GM15510 (cell line): ENCODE results near the gene YAF2.
A peak's percentile ranks its signal among the peaks of the same experiment; 100 is the strongest.

Experiments
- POLR2A ChIP-seq: IDR thresholded peaks from 3 replicates; pipeline ENCODE4 v1.6.1; 2011; ENCODE audit warnings: borderline replicate concordance; ENCODE audit not compliant: insufficient read length; ENCODE audit errors: extremely low read depth

Gene YAF2

DNA sequence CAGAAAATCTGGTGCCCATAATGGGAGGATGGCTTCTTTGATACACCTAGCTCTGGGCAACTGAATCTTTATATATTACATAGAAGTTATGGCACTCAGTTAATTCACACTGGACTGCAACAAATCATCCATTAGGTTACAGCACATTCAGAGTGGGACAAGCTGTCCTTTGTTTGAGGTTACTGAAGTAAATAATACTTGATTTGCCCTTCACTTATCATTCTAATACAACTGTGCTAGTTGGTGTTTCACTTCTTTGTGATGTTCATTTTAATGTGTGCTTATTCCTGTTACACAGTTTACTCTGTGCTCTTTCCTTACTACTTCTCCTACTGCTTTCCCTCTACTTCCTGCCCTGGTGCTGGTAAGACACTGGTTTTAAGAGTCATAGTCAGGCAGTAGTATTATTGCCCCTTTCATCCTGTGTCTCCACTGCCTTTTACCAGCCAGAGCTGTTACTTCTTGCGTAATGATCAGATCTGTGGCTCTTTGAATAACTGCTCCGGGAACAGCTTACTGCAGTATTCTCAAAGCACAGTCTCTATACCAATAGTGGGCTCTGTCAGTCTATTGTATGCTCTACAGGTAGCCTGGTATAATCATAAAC lies 57.0 kb downstream of the YAF2 start:
- TF ChIP-seq POLR2A: no peak

DNA sequence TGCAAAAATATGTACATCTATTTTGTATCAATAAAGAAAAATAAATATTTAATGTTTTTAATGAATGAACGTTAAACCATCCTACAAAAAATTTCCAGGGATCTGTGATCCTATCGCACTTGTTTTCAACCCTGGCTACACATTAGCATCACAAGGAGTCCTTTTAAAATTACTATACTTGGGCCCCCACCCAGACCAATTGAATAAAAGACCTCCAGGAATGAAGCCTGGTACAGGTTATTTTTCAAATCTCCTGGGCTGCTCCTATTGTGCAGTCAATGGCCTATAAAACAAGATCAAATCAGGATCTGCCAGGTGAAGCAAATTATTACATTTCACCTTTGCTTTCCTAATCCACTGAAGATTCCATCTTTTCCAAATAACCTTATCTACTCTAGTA lies 59.9 kb downstream of the YAF2 start:
- no peak for TF ChIP-seq POLR2A

DNA sequence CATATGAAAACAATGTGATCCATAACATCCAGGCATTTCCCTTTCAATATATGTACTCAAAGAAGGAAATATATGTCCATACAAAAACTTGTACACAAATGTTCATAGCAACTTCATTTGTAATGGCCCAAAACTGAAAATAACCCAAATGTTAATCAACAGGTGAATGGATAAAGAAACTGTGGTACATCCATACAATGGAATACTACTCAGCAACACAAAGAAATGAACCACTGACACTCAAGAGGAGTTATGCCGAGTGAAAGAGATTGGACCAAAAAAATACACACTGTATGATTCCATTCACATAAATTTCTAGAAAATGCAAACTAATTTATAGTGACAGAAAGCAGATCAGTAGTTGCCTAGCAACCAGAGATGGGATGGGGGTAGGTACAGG lies 63.1 kb downstream of the YAF2 start:
- no peak for TF ChIP-seq POLR2A

DNA sequence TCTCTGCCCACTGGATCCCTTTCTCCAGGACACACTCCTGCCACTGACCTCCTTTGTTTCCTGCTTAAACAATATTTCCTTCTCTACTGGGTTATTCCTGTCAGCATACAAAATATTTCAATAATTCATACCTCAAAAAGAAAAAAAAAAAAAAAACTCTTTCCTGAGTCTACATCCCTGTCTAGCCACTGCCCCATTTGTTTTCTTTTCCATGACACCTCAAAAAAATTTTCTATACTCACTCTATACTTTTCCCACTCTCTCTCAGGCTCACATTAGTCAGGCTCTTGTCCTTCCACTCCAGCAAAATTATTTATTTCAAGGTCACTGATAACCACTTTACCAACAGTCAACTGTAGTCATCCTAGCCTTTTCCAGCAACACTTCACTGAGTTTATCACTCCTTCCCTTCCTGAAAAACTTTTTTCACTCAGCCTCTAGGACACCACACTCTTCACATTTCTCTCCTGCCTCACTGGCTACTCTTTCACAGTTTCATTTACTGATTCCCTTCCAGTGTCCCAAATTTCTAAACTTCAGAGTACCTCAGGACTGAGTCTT lies 64.0 kb downstream of the YAF2 start:
- no peak for TF ChIP-seq POLR2A

DNA sequence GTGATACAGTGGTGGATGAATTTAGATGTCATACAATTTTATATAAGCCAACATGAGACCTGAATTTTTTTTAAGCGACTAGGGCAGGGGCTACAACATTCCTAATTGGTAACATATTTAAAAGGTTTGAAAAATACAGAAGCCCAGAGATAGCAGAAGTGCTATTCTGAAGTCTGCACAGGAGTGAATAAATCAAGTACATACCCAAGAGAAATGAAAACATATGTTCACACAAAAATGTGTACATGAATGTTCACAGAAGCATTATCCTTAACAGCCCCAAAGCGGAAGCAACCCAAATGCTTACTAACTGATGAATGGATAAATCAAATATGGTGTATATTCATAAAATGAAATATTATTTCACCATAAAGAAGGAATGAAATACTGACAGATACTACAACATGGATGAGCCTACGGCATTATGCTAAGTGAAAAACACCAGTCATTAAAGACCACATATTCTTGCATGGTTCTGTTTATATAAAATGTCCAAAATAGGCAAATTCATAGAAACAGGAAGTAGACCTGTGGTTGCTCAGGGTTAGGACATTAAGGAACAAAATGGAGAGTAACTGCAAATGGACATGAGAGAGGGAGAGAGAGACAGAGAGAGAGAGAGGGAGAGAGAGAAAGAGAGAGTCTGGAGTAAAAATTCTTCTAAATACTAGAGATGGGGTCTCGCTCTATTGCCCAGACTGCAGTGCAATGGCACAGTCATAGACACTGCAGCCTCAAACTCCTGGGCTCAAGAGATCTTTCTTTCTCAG lies 65.4 kb downstream of the YAF2 start:
- TF ChIP-seq POLR2A: no peak

DNA sequence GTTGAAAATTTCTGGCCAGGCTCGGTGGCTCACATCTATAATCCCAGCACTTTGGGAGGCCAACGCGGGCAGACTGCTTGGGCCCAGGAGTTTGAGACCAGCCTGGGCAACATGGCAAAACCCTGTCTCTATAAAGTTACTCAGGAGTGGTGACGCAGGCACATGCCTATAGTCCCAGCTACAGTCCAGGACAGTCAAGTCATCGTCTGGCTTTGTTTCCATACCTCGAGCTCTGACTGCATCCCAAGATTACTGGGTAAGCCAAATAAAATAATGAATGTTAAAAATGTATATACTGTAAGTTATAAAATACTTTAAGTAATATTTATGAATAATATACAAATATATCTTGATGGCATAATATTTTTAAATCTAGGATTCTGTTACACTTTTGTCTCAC lies 70.3 kb downstream of the YAF2 start:
- no peak for TF ChIP-seq POLR2A

DNA sequence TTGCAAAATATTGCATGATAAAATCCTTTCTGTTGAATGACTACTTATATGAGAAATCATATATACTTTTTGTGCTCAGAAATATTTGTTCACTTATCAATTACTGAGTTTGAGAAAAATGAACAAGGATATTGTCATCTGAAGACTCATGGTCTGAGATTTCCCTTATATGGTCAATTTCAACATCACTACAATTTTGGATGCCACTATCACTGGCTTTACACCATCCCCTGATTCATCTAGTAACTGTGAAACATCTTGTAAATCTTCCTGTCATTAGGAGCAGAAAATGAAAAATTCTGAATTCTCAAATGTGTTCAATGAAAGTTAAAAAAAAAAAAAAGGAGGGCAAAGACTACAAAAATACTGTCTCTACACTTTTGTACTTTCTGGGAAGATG lies 71.5 kb downstream of the YAF2 start:
- no peak for TF ChIP-seq POLR2A

DNA sequence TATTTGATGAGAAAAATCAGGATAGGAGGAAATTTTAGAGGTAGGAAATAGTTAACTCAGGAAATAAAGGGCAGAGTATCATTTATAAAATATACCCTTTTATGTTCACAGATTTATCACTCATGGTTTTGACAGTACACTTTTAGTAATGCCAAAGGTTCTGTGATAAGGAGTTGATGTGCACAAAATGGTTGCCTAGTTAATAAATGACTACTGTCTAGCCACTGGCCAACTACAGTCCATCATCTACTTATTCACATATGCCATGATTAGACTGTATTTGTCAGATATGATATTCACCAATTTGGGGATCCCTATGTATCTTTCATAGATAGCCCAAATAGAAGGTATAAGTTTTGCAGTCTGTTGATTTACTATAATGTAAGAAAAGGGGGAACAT lies 74.1 kb downstream of the YAF2 start:
- TF ChIP-seq POLR2A: no peak

DNA sequence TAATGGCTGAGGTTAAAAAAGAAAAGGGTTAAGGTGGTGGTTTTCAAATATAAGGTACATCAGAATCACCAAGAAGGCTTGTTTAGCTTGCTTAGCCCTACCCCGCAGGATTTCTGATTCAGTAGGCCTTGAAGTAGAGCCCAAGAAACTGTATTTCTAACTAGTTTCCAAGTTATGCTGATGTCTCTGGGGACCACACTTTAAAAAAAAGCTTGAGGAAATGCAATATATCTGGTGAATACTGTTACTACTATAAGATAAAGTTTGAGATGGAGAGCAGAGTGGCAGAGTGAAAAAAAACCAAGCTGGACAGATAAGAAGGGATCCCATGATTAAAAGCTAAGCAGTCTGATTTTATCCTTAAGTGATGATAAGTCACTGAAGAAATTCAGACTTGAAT lies 75.1 kb downstream of the YAF2 start:
- no peak for TF ChIP-seq POLR2A

DNA sequence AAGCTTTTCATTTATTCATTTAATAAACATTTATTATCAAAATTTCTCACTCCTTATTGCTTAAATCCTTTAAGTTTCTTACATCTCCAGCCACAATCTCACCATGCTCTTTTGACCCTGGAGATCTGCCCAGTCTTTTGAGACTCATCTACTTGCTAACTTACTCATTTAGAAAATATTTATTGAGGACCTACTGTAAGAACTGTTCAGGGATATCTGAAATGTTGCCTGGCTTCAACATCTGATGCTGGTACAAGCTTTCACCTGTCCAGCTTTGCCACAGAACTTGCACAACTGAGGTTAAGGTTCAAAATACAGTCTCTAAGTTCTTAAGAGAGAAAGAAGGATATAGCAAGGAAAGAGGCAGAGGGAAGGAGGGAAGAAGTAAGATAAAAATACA lies 75.9 kb downstream of the YAF2 start:
- no peak for TF ChIP-seq POLR2A

DNA sequence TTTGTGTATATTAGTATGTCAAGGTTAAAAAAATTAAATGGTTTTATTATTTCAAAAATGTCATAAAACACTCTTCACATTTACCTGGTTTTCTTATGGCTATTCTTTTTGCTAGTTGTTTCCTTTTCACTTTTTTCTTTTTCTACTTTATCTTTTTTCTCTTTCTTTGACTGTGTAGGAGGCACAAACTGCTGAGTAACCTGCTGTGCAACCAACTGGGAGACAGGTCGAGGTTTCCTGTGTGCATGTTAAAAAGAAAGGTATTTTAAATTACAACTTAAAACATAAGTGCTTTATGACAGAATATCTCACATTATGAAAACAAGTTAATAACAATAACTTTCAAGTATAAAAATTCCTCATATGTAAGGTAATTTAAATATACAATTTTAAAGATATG lies 76.5 kb downstream of the YAF2 start:
- TF ChIP-seq POLR2A: no peak

DNA sequence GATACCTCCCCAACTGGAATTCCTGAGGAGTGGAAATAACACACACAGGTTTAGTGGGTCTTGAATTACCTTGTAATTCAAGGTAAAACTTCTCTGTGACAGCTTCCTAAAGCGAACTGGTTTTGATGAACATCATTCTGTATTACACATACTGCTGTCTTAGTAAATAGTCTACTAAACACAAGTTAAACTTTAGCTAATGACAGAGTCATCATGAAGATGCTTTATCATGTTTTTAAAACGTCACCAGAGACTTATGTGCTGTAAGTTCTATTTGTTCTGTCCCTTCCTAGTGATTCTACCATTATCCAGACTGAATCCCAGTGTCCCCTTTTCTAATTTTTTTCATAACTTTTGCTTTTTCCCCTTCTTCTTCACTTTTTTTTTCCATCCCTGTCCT lies 81.8 kb downstream of the YAF2 start:
- no peak for TF ChIP-seq POLR2A

DNA sequence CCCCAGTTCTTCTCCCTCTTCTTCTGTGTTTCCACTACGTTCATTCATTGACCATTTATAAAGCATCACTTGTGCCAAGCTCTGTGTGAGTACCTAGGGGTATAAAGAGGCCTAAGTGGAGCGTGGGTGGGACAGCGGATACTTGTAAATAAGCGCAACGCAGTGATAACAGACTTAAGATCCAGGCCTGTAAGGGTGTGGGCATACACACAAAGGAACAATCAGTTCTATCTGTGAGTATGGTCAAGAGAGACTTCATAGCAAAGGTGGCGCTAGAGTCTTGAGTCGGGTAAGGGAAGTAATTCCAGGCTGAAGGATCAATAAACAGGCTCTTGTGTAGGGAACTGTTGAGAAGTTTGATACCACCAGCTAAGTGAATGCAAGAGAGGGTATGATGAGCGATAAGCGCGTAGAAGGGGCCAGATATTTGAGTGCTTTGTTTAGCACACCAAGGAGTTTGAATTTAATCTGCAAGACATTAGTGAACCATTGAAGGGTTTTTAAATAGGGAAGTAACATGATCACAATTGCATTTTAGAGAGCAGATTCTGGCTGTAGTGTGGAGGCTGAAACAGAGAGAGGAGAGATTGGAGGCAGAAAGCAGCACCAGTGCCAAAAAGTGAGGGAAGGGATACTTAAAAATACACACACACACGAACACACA lies 92.4 kb downstream of the YAF2 start:
- no peak for TF ChIP-seq POLR2A

DNA sequence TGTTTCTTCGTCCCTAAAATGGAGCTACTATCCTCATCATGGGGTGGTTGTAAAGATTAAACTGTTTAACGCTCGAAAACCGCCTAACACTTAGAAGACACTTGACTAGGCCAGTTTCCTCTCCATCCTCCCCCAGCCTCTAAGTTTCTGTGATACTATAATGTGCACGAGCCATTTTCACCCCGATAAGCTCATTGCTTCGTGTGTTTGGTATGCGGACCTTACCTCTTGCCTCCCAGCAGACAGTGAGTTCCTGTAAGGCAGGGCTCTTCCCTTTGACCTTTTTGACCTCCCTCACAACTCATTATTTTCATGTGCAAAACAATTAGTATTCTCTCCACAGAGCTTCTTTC lies 92.9 kb downstream of the YAF2 start:
- TF ChIP-seq POLR2A: no peak

DNA sequence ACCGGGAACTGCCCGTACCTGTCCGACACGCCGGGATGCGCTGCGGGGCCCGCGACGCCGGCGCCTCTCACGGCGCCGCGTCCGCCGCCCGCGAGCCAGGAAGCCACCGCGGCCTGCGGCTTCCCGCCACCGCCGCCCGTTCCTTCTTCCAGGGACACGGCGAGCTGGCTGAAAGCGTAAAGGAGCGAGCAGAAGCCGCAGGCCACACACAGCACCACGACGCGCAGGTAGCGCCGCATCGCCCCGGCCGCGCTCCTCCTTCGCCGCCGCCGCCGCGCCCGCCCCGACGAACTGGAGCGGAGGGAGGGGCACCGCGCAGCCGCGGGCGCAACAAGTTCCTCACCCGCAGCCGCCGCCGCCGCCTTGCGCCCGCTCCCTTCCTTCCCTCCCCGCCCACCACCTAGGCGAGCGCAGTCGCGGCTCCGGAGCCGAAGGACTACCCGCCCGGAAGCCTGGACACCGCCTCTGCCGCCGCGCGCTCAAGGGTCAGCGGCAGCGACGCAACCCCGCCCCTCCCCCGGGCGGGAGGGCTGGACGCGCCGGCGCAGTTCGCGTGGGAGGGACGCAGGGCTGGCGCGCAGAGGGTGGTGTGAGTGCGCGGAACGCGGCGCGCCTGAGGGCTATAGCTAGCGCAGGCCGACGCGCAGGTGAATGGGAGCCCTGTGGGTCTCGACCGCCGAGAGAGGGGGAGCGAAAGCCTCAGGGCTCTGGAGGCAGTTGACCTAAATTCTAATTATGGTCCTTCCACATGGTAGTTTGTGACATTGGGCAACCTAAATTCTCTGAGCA lies 93.4 kb downstream of the YAF2 start, which contains the start of gene GXYLT1:
TSS of gene GXYLT1 (minus strand) at position 467 of the 789 bp plus-strand sequence. CDS start at position 239, 228 bp downstream.
- peak; percentile 69 for TF ChIP-seq POLR2A

DNA sequence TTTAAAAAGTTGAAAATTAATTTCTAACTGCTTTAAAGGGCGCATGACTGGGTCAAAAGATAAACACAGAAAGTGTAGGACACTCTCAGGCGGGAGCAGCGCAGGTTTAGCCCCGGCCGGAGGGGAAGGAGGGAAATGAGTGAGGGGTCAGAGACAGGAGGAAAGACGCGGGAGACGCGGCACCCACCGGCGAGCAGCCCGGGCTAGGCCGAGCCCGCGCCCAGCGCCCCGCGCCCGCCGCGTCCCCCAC lies 94.0 kb downstream of the YAF2 start:
- no peak for TF ChIP-seq POLR2A

DNA sequence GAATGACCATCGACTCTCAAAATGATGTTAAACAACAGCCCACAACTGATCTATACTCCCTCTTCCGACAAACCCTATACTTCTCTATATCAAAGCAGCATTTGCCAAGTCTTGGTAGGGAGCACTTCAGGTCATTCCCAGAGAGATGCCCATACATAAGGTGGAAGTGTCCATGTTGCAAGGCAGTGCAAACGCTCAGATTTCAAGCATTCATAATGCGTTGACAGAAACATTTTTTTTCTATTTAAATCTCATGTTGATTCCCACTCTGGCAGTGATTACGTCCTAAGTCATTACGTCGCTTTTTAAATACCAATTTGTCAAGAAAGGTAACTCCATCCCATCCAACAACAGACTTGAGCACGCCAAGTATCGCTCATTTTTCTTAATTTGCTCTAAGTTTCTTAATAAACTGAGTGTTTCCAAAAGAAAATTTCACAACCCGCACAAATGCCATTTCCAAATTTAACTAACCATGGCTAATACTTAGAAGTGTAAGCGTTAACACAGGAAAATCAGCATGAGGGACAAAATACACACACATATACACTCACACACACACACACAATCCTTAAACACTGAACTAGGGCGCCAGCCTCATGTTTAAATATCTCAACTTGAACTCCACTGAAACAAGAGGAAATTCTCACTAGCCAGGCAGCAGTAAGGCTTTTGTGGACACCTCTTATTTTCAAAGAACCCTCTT lies 94.4 kb downstream of the YAF2 start:
- TF ChIP-seq POLR2A: no peak
